ENCODE results near the gene LINGO4.

DNA sequence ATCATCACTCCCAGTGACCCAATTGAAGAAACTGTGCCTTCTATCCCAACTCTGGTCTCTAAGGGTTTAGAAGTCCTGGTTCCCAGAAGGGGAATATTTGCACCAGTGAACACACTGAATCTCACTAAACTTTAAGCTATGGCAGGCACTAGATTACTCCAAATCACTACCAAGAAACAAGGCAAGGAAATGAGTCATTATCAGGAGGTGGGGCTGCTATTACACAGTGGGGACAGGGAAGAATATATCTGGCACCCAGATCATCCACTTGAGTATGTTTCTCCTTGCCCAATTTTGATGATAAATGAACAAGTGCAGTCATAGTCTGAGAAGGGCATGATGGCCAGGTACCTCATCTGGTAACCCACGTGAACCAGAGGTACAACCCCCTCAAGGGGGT is 48.9 kb downstream of the LINGO4 start:
- no peak for TF ChIP-seq CTCF (IDR thresholded peaks at IDR 0.05; ENCODE audit: low read depth, low read length, poor library complexity, severe bottlenecking)
- TF ChIP-seq EZH2phosphoT487 (IDR thresholded peaks at IDR 0.05; ENCODE audit: borderline replicate concordance, low read length), result no peak
